AG09319 (cell line): ENCODE measurements around the gene REXO4.

Source experiments
- DNase-seq: peaks from one replicate; pipeline ENCODE4 v3.0.0-alpha.2; 2010; ENCODE audit warnings: low read depth; ENCODE audit errors: extremely low read depth
- CTCF ChIP-seq: IDR thresholded peaks from 2 replicates; pipeline ENCODE4 v1.5.1; 2011; ENCODE audit warnings: low read depth, mild to moderate bottlenecking, inconsistent platforms, low read length, moderate library complexity

The REXO4 gene

GRCh38 chr9:133428617-133429101 is 10.8 kb upstream of the REXO4 start:
- no peak for TF ChIP-seq CTCF
- DNase-seq = no peak

- no peak for TF ChIP-seq CTCF
- no peak for DNase-seq
Observed at GRCh38 chr9:133427658-133428348, 10.0 kb upstream of the REXO4 start.

- DNase-seq = no peak
- TF ChIP-seq CTCF = no peak
Observed at GRCh38 chr9:133426011-133426410, 8.2 kb upstream of the REXO4 start.

- no peak for DNase-seq
- TF ChIP-seq CTCF = no peak
Observed at GRCh38 chr9:133425049-133425632, 7.3 kb upstream of the REXO4 start.

GRCh38 chr9:133424187-133424586 is 6.4 kb upstream of the REXO4 start:
- TF ChIP-seq CTCF = no peak
- DNase-seq = no peak

GRCh38 chr9:133423216-133423615 is 5.4 kb upstream of the REXO4 start:
- peak; percentile 7 for DNase-seq
- no peak for TF ChIP-seq CTCF
